Stomach smooth muscle (tissue), 2 donors: ENCODE measurements around the gene SDHB.

Experiments used
- H3K27ac ChIP-seq: one replicate; pipeline ENCODE4 v1.7.0; 2013; ENCODE audit warnings: mild to moderate bottlenecking, low read length, inconsistent platforms
- H3K27me3 ChIP-seq, 2 donors: one replicate each; pipeline ENCODE4 v1.7.0; 2013; ENCODE audit warnings: low read length in 2 of 2; ENCODE audit not compliant: insufficient read depth in 2 of 2, control insufficient read depth in 1 of 2
- H3K36me3 ChIP-seq, 2 donors: one replicate each; pipeline ENCODE4 v1.7.0; 2013; ENCODE audit warnings: low read length in 2 of 2; ENCODE audit not compliant: control insufficient read depth in 2 of 2, insufficient read depth in 2 of 2
- H3K4me1 ChIP-seq: one replicate; pipeline ENCODE4 v1.7.0; 2013; ENCODE audit warnings: low read length; ENCODE audit not compliant: control insufficient read depth, insufficient read depth
- H3K4me3 ChIP-seq, 2 donors: one replicate each; pipeline ENCODE4 v1.7.0; 2013; ENCODE audit warnings: low read length in 2 of 2
- H3K9ac ChIP-seq, 2 donors: one replicate each; pipeline ENCODE4 v1.7.0; 2013; ENCODE audit warnings: low read length in 2 of 2, mild to moderate bottlenecking in 1 of 2
- H3K9me3 ChIP-seq, 2 donors: one replicate each; pipeline ENCODE4 v1.7.0; 2013; ENCODE audit warnings: low read length in 2 of 2; ENCODE audit not compliant: control insufficient read depth in 2 of 2
- donor health status: healthy.
- donor health status: Pancreatic carcinoma.

SDHB gene

GRCh38 chr1:17045634-17046333 lies 8.0 kb downstream of the SDHB start:
- Histone ChIP-seq H3K27ac (no peak overlapping the region), H3K36me3 (peaks cover 11 to 19% of the 10 kb centered on the region in 2 donors), H3K9me3 (no peaks in the 10 kb centered on the region), H3K27me3 (no peaks in the 10 kb centered on the region), H3K9ac (peak overlapping the region in 1 of 2 donors; percentile 12), H3K4me1 (no peaks in the 10 kb centered on the region), H3K4me3 (peak overlapping the region; percentile 1 to 43)

GRCh38 chr1:17045150-17045549 lies 8.7 kb downstream of the SDHB start:
- Histone ChIP-seq H3K9ac (no peak overlapping the region), H3K9me3 (no peaks in the 10 kb centered on the region), H3K36me3 (peaks cover 11 to 22% of the 10 kb centered on the region in 2 donors), H3K4me3 (no peak overlapping the region), H3K27ac (no peak overlapping the region), H3K4me1 (no peaks in the 10 kb centered on the region), H3K27me3 (no peaks in the 10 kb centered on the region)

- H3K4me1 ChIP-seq: no peaks in the 10 kb centered on the region
- H3K27me3 ChIP-seq: no peaks in the 10 kb centered on the region
- H3K4me3 ChIP-seq: no peak overlapping the region
- no peaks in the 10 kb centered on the region for H3K9me3 ChIP-seq
- H3K36me3 ChIP-seq: peaks cover 11 to 23% of the 10 kb centered on the region in 2 donors
- H3K27ac ChIP-seq: no peak overlapping the region
- H3K9ac ChIP-seq: no peak overlapping the region
Observed at GRCh38 chr1:17043676-17044075, 10.2 kb downstream of the SDHB start.

DNA sequence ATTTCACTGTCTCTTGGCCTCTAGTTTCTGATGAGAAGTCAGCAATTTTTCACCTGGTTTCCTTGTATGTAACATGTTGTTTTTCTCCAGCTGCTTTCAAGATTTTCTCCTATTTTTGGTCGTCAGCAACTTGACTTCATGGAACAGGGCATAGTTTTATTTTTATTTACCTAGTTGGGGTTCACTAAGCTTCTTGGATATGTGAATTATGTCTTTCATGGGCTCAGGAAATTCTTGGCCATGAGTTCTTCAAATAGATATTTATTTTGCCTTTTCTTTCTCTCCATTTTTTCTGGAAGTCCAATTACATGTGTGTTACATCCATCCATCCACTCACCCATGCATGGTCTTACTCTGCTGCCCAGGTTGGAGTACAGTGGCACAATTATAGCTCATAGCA lies 13.7 kb downstream of the SDHB start:
- Histone ChIP-seq H3K27ac (no peak overlapping the region), H3K27me3 (no peaks in the 10 kb centered on the region), H3K36me3 (peaks cover 11 to 23% of the 10 kb centered on the region in 2 donors), H3K4me3 (no peak overlapping the region), H3K4me1 (no peaks in the 10 kb centered on the region), H3K9me3 (no peaks in the 10 kb centered on the region), H3K9ac (no peak overlapping the region)

DNA sequence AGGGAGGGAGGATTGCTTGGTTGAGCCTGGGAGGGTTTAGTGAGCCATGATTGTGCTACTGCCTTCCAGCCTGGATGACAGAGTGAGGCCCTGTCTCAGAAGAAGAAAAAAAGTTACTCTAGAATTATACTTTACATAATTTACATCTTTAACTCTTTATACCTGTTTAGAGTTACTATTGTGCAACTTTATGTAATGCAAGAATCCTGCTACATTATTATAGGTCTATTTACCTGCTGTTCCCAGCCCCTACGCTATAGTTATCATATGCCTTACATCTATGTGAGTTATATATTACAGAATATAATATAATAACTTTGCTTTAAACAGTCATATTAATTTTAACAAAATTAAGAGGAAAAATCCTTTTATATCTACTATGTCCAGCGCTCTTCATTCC lies 14.3 kb downstream of the SDHB start:
- Histone ChIP-seq H3K4me3 (no peak overlapping the region), H3K4me1 (no peaks in the 10 kb centered on the region), H3K9ac (no peak overlapping the region), H3K27ac (no peak overlapping the region), H3K27me3 (no peaks in the 10 kb centered on the region), H3K9me3 (no peaks in the 10 kb centered on the region), H3K36me3 (peaks cover 11 to 23% of the 10 kb centered on the region in 2 donors)

GRCh38 chr1:17033481-17033880 lies 20.4 kb downstream of the SDHB start:
- Histone ChIP-seq H3K9ac (no peak overlapping the region), H3K4me1 (no peaks in the 10 kb centered on the region), H3K4me3 (no peak overlapping the region), H3K36me3 (peaks cover 19 to 26% of the 10 kb centered on the region in 2 donors), H3K27me3 (no peaks in the 10 kb centered on the region), H3K9me3 (no peaks in the 10 kb centered on the region), H3K27ac (no peak overlapping the region)

- H3K9me3 ChIP-seq: no peaks in the 10 kb centered on the region
- H3K4me1 ChIP-seq: no peaks in the 10 kb centered on the region
- H3K27me3 ChIP-seq: no peaks in the 10 kb centered on the region
- no peak overlapping the region for H3K27ac ChIP-seq
- no peak overlapping the region for H3K4me3 ChIP-seq
- H3K9ac ChIP-seq: no peak overlapping the region
- peaks cover 25 to 33% of the 10 kb centered on the region in 2 donors for H3K36me3 ChIP-seq
Observed at GRCh38 chr1:17032741-17033140, 21.1 kb downstream of the SDHB start.

- Histone ChIP-seq H3K27ac (no peak overlapping the region), H3K36me3 (peaks cover 34 to 46% of the 10 kb centered on the region in 2 donors), H3K27me3 (no peaks in the 10 kb centered on the region), H3K4me1 (no peaks in the 10 kb centered on the region), H3K9me3 (no peaks in the 10 kb centered on the region), H3K9ac (no peak overlapping the region), H3K4me3 (no peak overlapping the region)
Observed at GRCh38 chr1:17031436-17031835, 22.4 kb downstream of the SDHB start.

DNA sequence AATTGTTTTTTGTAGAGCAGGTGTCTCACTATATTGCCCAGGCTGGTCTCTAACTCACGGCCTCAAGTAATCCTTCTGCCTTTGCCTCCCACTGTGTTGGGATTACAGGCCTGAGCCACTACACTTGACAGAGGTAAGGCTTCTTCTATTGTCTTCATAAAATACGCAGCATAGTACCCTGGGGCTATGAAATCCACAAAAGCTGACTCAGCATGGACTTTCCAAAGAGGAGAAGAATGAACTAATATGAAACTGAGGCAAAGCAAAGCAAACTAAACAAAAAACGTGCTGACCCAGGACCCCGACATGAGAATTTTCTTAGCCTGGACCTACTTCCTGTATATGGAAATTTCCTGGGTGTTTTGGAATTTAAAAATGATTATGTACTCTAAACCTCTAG lies 23.6 kb downstream of the SDHB start:
- Histone ChIP-seq H3K27ac (no peak overlapping the region), H3K4me1 (no peaks in the 10 kb centered on the region), H3K27me3 (no peaks in the 10 kb centered on the region), H3K9ac (no peak overlapping the region), H3K9me3 (no peaks in the 10 kb centered on the region), H3K36me3 (peaks cover 34 to 50% of the 10 kb centered on the region in 2 donors), H3K4me3 (no peak overlapping the region)

DNA sequence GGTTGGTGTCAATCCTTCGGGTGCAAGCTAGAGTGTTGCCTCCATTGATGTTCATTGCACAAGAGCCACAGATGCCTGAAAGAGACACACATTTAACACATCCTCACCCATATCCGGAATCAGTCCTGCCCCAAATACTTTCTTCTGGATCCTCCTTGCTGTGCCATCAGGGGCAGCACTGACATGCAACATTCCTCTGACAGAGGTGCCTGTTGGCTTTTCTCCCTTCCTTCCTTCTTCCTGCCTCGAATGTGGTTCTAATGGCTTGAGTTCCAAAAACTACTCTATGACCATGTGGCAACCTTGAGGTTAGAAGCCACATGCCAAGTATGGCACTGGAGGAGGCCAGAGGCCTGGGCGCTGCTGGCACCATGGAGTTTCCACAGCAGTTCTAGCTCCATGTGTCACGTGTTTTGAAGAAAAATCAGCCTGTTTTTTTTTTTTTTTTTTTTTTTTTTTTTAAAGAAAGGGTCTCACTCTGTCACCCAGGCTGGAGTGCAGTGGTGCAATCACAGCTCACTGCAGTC lies 25.1 kb downstream of the SDHB start:
- Histone ChIP-seq H3K4me3 (no peak overlapping the region), H3K27me3 (no peaks in the 10 kb centered on the region), H3K36me3 (peaks cover 43 to 62% of the 10 kb centered on the region in 2 donors), H3K27ac (no peak overlapping the region), H3K4me1 (no peaks in the 10 kb centered on the region), H3K9me3 (no peaks in the 10 kb centered on the region), H3K9ac (no peak overlapping the region)

- no peaks in the 10 kb centered on the region for H3K27me3 ChIP-seq
- no peak overlapping the region for H3K27ac ChIP-seq
- no peaks in the 10 kb centered on the region for H3K4me1 ChIP-seq
- H3K4me3 ChIP-seq: no peak overlapping the region
- H3K9me3 ChIP-seq: no peaks in the 10 kb centered on the region
- peaks cover 50 to 66% of the 10 kb centered on the region in 2 donors for H3K36me3 ChIP-seq
- no peak overlapping the region for H3K9ac ChIP-seq
Observed at GRCh38 chr1:17027900-17028299, 25.9 kb downstream of the SDHB start.
